Measurements from ENCODE around the gene TDRD10.

The TDRD10 gene

DNA sequence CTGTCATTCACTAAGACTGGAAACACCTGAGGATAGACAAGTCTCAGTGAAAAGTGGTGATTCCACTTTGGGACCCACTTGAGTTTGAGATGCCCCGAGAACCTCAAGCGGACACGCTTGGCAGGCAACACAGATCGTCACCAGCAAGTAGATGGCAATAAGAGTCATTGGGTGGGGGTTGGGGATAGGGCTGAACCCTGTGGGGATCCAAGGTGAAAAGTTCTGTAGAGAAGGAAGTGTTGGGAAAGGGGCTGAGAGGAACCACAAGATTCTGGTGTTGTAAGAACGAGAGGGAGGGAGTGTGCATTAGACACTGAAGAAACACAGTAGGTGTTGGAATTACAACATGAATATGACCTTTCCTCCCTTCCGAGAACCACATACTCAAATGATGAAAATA, 45.4 kb upstream of the TDRD10 start:
- Histone ChIP-seq H2AFZ (ENCODE audit: insufficient read depth, low read length, poor library complexity) (no peak overlapping the region), H2BK5ac (ENCODE audit: low read depth, low read length, poor library complexity) (no peak overlapping the region)
- no CpG with 5 or more reads among the region's 6 CpGs for WGBS (ENCODE audit: extremely low coverage, insufficient coverage, insufficient read length)

GRCh38 chr1:154459080-154459479, 42.9 kb upstream of the TDRD10 start:
- H3K36me3 ChIP-seq (ENCODE audit: control insufficient read depth in 1 of 2, insufficient read depth in 2 of 2, low read length in 2 of 2): no peaks in the 10 kb centered on the region
- H4K12ac ChIP-seq (ENCODE audit: low read depth, low read length): no peak overlapping the region
- H3K18ac ChIP-seq (ENCODE audit: low read length): no peak overlapping the region
- no peak overlapping the region for H4K8ac ChIP-seq (ENCODE audit: low read depth, low read length)
- H2BK120ac ChIP-seq (ENCODE audit: insufficient read depth, low read length, poor library complexity): no peak overlapping the region
- H3K4ac ChIP-seq (ENCODE audit: low read depth, low read length): no peak overlapping the region
- H3K14ac ChIP-seq (ENCODE audit: low read length): no peak overlapping the region
- peaks cover 0 to 3% of the 10 kb centered on the region in 2 experiments for H3K4me1 ChIP-seq (ENCODE audit: control insufficient read depth in 1 of 2, insufficient read depth in 2 of 2, low read length in 2 of 2)
- no peak overlapping the region for H3K23ac ChIP-seq (ENCODE audit: low read length)
- no peak overlapping the region for H2BK12ac ChIP-seq (ENCODE audit: low read length)
- no peak for DNase-seq
- no peak overlapping the region for H2AK5ac ChIP-seq (ENCODE audit: low read length)
- no peak overlapping the region for H2BK5ac ChIP-seq (ENCODE audit: low read depth, low read length, poor library complexity)
- H3K79me2 ChIP-seq (ENCODE audit: control insufficient read depth, insufficient read depth, low read length, poor library complexity): no peaks in the 10 kb centered on the region
- H3K4me3 ChIP-seq (ENCODE audit: low read depth, low read length): no peak overlapping the region
- H4K91ac ChIP-seq (ENCODE audit: low read depth, low read length): no peak overlapping the region
- no peak overlapping the region for H3K4me2 ChIP-seq (ENCODE audit: low read length)
- H3K9ac ChIP-seq (ENCODE audit: low read length): no peak overlapping the region
- no peaks in the 10 kb centered on the region for H3K27me3 ChIP-seq (ENCODE audit: insufficient read depth, low read length)
- no peak overlapping the region for H3K27ac ChIP-seq (ENCODE audit: low read depth, low read length)
- H2AFZ ChIP-seq (ENCODE audit: insufficient read depth, low read length, poor library complexity): no peak overlapping the region
- H3K79me1 ChIP-seq (ENCODE audit: low read length): peaks cover 2% of the 10 kb centered on the region
- peaks cover 2% of the 10 kb centered on the region for H3K9me3 ChIP-seq (ENCODE audit: insufficient read depth, low read depth, low read length)

More for the DNA sequence above, 45.4 kb upstream of the TDRD10 start:
- no peaks in the 10 kb centered on the region for H3K79me2 ChIP-seq (ENCODE audit: control insufficient read depth, insufficient read depth, low read length, poor library complexity)
- no peaks in the 10 kb centered on the region for H3K79me1 ChIP-seq (ENCODE audit: low read length)
- no peaks in the 10 kb centered on the region for H3K36me3 ChIP-seq (ENCODE audit: control insufficient read depth in 1 of 2, insufficient read depth in 2 of 2, low read length in 2 of 2)
- no peak overlapping the region for H2BK120ac ChIP-seq (ENCODE audit: insufficient read depth, low read length, poor library complexity)
- H4K91ac ChIP-seq (ENCODE audit: low read depth, low read length): no peak overlapping the region
- no peak overlapping the region for H4K8ac ChIP-seq (ENCODE audit: low read depth, low read length)
- H3K18ac ChIP-seq (ENCODE audit: low read length): no peak overlapping the region
- H3K4me1 ChIP-seq (ENCODE audit: control insufficient read depth in 1 of 2, insufficient read depth in 2 of 2, low read length in 2 of 2): no peaks in the 10 kb centered on the region
- no peak overlapping the region for H4K12ac ChIP-seq (ENCODE audit: low read depth, low read length)
- H2BK12ac ChIP-seq (ENCODE audit: low read length): no peak overlapping the region
- no peak overlapping the region for H3K14ac ChIP-seq (ENCODE audit: low read length)
- no peak overlapping the region for H3K27ac ChIP-seq (ENCODE audit: low read depth, low read length)
- H3K4me3 ChIP-seq (ENCODE audit: low read depth, low read length): no peak overlapping the region
- H3K9ac ChIP-seq (ENCODE audit: low read length): no peak overlapping the region
- H3K4ac ChIP-seq (ENCODE audit: low read depth, low read length): no peak overlapping the region
- H3K27me3 ChIP-seq (ENCODE audit: insufficient read depth, low read length): no peaks in the 10 kb centered on the region
- H2AK5ac ChIP-seq (ENCODE audit: low read length): no peak overlapping the region
- no peak overlapping the region for H3K4me2 ChIP-seq (ENCODE audit: low read length)
- H3K9me3 ChIP-seq (ENCODE audit: insufficient read depth, low read depth, low read length): no peaks in the 10 kb centered on the region
- H3K23ac ChIP-seq (ENCODE audit: low read length): no peak overlapping the region
- no peak for DNase-seq

GRCh38 chr1:154460695-154461260, 41.2 kb upstream of the TDRD10 start:
- Histone ChIP-seq H3K79me1 (ENCODE audit: low read length) (peaks cover 2% of the 10 kb centered on the region), H3K4me3 (ENCODE audit: low read depth, low read length) (no peak overlapping the region), H4K12ac (ENCODE audit: low read depth, low read length) (no peak overlapping the region), H3K4ac (ENCODE audit: low read depth, low read length) (no peak overlapping the region), H3K79me2 (ENCODE audit: control insufficient read depth, insufficient read depth, low read length, poor library complexity) (no peaks in the 10 kb centered on the region), H3K36me3 (ENCODE audit: control insufficient read depth in 1 of 2, insufficient read depth in 2 of 2, low read length in 2 of 2) (no peaks in the 10 kb centered on the region), H2AK5ac (ENCODE audit: low read length) (no peak overlapping the region), H3K9me3 (ENCODE audit: insufficient read depth, low read depth, low read length) (peaks cover 2% of the 10 kb centered on the region), H4K91ac (ENCODE audit: low read depth, low read length) (no peak overlapping the region), H3K23ac (ENCODE audit: low read length) (no peak overlapping the region), H3K4me2 (ENCODE audit: low read length) (no peak overlapping the region), H3K18ac (ENCODE audit: low read length) (no peak overlapping the region), H4K8ac (ENCODE audit: low read depth, low read length) (no peak overlapping the region), H3K14ac (ENCODE audit: low read length) (no peak overlapping the region), H2BK120ac (ENCODE audit: insufficient read depth, low read length, poor library complexity) (no peak overlapping the region), H3K27me3 (ENCODE audit: insufficient read depth, low read length) (no peaks in the 10 kb centered on the region), H3K27ac (ENCODE audit: low read depth, low read length) (no peak overlapping the region), H2BK12ac (ENCODE audit: low read length) (no peak overlapping the region), H2BK5ac (ENCODE audit: low read depth, low read length, poor library complexity) (no peak overlapping the region), H2AFZ (ENCODE audit: insufficient read depth, low read length, poor library complexity) (no peak overlapping the region), H3K4me1 (ENCODE audit: control insufficient read depth in 1 of 2, insufficient read depth in 2 of 2, low read length in 2 of 2) (peaks cover 0 to 3% of the 10 kb centered on the region in 2 experiments), H3K9ac (ENCODE audit: low read length) (no peak overlapping the region)
- no CpG with 5 or more reads among the region's 15 CpGs for WGBS (ENCODE audit: extremely low coverage, insufficient coverage, insufficient read length)
- DNase-seq: no peak

- H3K4ac ChIP-seq (ENCODE audit: low read depth, low read length): no peak overlapping the region
- H3K4me1 ChIP-seq (ENCODE audit: control insufficient read depth in 1 of 2, insufficient read depth in 2 of 2, low read length in 2 of 2): peaks cover 0 to 3% of the 10 kb centered on the region in 2 experiments
- H3K23ac ChIP-seq (ENCODE audit: low read length): no peak overlapping the region
- no CpG with 5 or more reads among the region's 4 CpGs for WGBS (ENCODE audit: extremely low coverage, insufficient coverage, insufficient read length)
- peak overlapping the region; percentile 28 for H3K14ac ChIP-seq (ENCODE audit: low read length)
- H3K18ac ChIP-seq (ENCODE audit: low read length): no peak overlapping the region
- H3K79me1 ChIP-seq (ENCODE audit: low read length): peaks cover 2% of the 10 kb centered on the region
- H2BK12ac ChIP-seq (ENCODE audit: low read length): peak overlapping the region; percentile 65
- H2BK5ac ChIP-seq (ENCODE audit: low read depth, low read length, poor library complexity): peak overlapping the region; percentile 21
- peak in 1 of 2 donors; percentile 6 for DNase-seq
- peak overlapping the region; percentile 50 for H4K91ac ChIP-seq (ENCODE audit: low read depth, low read length)
- H4K8ac ChIP-seq (ENCODE audit: low read depth, low read length): peak overlapping the region; percentile 22
- H3K27ac ChIP-seq (ENCODE audit: low read depth, low read length): no peak overlapping the region
- H2AFZ ChIP-seq (ENCODE audit: insufficient read depth, low read length, poor library complexity): no peak overlapping the region
- H3K9ac ChIP-seq (ENCODE audit: low read length): no peak overlapping the region
- H3K9me3 ChIP-seq (ENCODE audit: insufficient read depth, low read depth, low read length): peaks cover 2% of the 10 kb centered on the region
- no peak overlapping the region for H3K4me3 ChIP-seq (ENCODE audit: low read depth, low read length)
- H3K4me2 ChIP-seq (ENCODE audit: low read length): no peak overlapping the region
- H3K27me3 ChIP-seq (ENCODE audit: insufficient read depth, low read length): no peaks in the 10 kb centered on the region
- peak overlapping the region; percentile 25 for H2BK120ac ChIP-seq (ENCODE audit: insufficient read depth, low read length, poor library complexity)
- H2AK5ac ChIP-seq (ENCODE audit: low read length): peak overlapping the region; percentile 44
- no peak overlapping the region for H4K12ac ChIP-seq (ENCODE audit: low read depth, low read length)
- no peaks in the 10 kb centered on the region for H3K79me2 ChIP-seq (ENCODE audit: control insufficient read depth, insufficient read depth, low read length, poor library complexity)
- no peaks in the 10 kb centered on the region for H3K36me3 ChIP-seq (ENCODE audit: control insufficient read depth in 1 of 2, insufficient read depth in 2 of 2, low read length in 2 of 2)
Observed at GRCh38 chr1:154463512-154463990, 38.5 kb upstream of the TDRD10 start.

Measured in trophoblast cell (in vitro differentiated cells and primary cell).